Adipose tissue (tissue), 3 donors: ENCODE data around the gene RHOT2. TPM values are rescaled to one million over a fixed set of nuclear protein-coding genes. Genes with fewer than 3 reads are reported as not detected.
"Not testable (repeated sequence)": the region's sequence is repeated elsewhere in the genome, so short reads cannot be mapped to it uniquely, and the experiment has no call there.

ENCODE experiments used
- H3K27ac ChIP-seq: one replicate; pipeline ENCODE4 v1.5.1; 2013; ENCODE audit warnings: low read depth, low read length
- WGBS, 3 donors: extraction: QIAGEN DNeasy Blood & Tissue Kit; methylation state at CpG; one replicate each; pipeline ENCODE4 v1.1.7; 2013; 5-methylcytosine and 5-hydroxymethylcytosine counted together
- polyA plus RNA-seq, 3 donors: library from polyadenylated mRNA; stranded (reverse); fragments of 200-250 nt; gene quantifications; one replicate each; pipeline ENCODE4 v1.2.3, GENCODE V29; 2013
- donor health status: healthy with polysubstance abuse.
- donor health status: Bipolar disorder and iron deficiency.
- donor health status: healthy.

Gene RHOT2
- polyA plus RNA-seq, 3 donors: 67.7 to 107 (median 85.5) TPM

DNA sequence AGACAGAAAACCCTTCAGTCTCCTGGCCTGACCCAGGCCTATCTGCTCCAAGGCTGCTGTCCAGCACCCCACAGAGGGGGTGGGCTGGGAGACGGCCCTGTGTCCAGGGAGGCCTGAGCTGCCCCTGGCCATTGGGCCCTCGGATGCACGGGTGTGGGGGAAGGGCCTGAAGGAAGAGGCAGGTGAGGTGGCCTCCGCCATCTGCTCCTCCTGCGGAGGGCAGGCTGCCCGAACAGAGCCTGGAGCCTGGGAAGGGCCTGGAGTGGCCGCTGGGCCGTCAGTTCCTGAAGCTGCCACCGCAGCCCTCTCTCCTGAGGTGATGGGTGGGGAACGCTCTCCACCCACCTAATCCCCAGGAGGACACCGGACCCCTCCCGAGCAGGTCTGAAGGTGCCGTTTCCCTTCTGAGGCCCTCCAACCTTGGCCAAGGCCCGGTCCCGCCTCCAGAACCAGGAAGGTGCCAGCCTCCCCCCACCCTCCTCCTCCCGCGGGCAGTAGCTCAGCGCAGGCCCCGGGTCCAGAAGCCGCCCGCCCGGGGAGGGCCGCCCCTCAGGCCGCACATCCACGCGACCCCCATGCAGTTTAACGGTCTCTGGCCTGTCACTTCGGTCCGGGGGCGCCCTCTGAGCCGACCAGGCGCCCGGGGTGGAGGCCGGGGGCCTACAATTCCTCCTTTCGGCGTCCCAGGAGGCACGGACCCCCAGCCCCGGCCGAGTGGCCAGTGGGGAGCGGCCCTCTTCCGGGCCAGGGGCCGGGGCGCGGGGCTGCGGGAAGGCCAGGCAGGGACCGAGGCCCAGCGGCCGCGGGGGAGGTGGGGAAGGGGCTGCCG is 36.8 kb downstream of the RHOT2 start:
- no peak overlapping the region for H3K27ac ChIP-seq
- 11 to 16% (median 12%) methylated on average over 28 to 50 of the region's 50 CpGs for WGBS, 3 donors

- H3K27ac ChIP-seq: no peak within 1 kb of the TSS
- 1 to 4% (median 1%) methylated on average over 43 to 111 of the region's 115 CpGs for WGBS, 3 donors
Observed at GRCh38 chr16:705431-706188, 37.7 kb downstream of the RHOT2 start, which contains the start of gene FBXL16. FBXL16 (minus strand) TSS chr16:705801; CDS start chr16:697405, 8,396 bp downstream.

DNA sequence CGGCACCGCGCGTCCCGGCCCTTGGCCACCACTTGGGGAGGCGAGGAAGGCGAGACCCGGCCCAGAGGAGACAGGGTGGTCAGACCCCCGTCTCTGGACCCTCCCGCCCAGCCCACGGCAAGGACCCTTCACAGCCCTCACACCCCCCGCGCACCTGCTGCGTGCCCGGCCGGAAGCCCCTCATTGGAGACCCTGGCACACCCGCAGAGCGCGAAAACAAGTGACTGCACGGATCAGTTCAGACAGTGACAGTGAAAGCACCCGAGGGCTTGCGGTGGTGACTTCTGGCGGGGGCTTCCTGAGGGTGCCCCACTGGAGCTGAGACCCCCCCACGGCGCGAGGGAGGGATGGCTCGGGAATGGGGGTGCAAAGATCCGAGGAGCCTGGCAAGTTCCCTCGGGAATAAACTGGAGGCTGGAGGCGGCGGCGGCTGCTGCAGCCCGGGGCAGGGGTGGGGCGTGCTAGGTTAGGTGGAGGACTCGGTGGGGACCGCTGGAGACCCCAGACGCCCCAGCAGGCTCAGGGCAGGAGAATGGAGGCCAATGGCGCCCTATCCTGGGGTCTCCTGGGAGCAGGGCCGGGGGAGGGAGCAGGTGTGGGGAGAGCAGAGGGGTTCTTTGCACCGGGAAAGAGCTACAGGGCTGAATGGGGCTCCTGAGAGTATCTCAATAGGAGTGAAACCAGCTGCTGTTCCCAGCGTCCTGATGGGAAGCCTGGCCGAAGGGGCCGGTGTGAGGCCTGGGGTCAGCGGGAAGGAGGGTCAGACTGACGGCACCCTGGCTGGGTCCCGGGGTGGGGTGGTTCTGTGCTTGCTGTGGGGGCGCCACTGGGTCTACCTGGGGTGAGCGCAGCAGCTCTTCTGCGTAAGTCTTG is 38.5 kb downstream of the RHOT2 start:
- WGBS, 3 donors: 3 to 5% (median 4%) methylated on average over 39 to 49 of the region's 49 CpGs
- no peak overlapping the region for H3K27ac ChIP-seq

DNA sequence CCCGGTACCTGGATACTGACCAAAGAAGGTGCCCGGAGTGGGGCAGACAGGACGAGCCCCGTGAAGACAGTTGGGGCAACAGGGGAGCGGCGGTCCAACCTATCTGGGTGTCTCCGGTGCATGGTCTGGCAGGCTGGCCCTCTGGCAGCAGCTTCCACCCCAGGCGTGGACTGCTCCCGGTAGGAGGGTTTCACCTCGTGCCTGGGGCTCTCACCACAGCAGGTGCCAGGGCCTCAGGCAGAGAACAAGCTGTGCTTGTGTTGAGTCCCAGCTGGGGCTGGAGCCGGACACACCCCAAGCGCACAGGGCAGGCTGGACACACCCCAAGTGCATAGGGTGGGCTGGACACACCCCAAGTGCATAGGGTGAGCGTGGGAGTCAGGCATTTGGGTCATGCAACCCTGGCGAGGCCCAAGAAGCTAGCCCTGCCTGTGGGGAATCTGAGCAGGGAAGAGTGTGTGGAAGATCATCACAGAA is 39.2 kb downstream of the RHOT2 start:
- no peak overlapping the region for H3K27ac ChIP-seq
- WGBS, 3 donors: 30 to 40% (median 38%) methylated on average over 14 of the region's 14 CpGs

GRCh38 chr16:708019-708418 is 40.1 kb downstream of the RHOT2 start:
- 48 to 51% (median 48%) methylated on average over 3 of the region's 3 CpGs for WGBS, 3 donors

DNA sequence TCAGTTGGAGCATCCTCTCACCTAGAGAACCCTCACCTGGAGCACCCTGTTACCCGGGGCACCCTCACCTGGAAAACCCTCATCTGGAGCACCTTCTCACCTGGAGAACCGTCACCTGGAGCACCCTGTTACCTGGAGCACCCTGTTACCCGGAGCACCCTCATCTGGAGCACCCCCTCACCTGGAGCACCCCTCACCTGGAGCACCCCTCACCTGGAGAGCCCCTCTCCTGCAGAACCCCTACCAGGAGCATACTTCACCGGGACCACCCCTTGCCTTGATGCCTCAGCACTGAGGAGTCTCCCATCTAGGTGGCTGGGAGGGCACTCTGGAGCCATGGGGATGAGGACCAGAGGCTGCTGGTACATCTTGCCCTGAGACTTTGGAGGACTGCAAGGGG is 41.0 kb downstream of the RHOT2 start:
- 62 to 79% (median 69%) methylated on average over 4 of the region's 4 CpGs for WGBS, 3 donors
- H3K27ac ChIP-seq: no peak overlapping the region

More at GRCh38 chr16:708019-708418, 40.1 kb downstream of the RHOT2 start:
- H3K27ac ChIP-seq: no peak overlapping the region

DNA sequence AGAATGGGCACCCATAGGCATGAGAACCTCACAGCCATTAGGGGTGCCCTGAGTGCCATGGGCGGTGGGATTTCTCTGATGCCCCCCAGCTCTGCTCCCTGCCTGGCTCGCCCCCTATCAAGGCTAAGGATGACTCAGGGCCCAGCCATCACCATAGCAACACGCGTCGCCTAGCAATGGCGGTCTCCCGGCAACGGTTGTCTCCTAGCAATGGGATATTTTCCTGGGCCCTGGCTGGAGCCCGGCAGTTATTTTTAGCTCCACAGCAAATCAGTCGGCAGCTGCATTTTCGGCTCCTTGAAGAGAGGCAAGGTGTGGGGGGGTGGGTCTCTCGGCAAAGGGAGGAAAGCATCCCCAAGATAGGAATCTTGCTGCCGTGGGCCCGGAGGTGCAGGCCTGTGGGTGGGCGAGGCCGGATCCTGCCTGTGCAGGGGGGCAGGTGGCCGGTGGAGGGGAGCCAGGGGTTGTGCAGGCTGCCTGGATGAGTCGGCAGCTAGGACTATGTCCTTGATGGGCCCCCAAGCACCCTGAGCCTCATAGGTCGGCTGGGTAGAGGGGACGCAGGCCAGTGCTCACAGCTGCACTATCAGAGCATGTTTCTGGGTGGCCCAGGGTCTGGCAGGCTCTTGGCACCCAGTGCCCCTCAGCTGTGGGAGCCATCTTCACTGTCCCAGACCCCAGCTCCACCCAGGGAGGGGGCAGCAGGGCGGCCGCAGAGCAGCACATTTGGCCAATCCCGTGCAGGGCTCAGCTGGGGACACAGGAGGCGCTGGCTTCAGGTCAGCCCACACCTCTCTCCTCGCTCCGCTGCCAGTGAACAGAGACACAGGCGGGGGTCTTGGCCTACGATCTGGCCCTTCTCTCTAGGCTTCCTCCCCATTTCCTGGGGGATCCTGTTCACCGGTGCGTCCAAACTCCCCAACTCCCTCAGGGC is 41.9 kb downstream of the RHOT2 start:
- 25 to 28% (median 27%) methylated on average over 30 of the region's 30 CpGs for WGBS, 3 donors
- no peak overlapping the region for H3K27ac ChIP-seq

GRCh38 chr16:710500-711075 is 42.7 kb downstream of the RHOT2 start:
- H3K27ac ChIP-seq: no peak overlapping the region
- WGBS, 3 donors: 62 to 68% (median 67%) methylated on average over 21 of the region's 21 CpGs

DNA sequence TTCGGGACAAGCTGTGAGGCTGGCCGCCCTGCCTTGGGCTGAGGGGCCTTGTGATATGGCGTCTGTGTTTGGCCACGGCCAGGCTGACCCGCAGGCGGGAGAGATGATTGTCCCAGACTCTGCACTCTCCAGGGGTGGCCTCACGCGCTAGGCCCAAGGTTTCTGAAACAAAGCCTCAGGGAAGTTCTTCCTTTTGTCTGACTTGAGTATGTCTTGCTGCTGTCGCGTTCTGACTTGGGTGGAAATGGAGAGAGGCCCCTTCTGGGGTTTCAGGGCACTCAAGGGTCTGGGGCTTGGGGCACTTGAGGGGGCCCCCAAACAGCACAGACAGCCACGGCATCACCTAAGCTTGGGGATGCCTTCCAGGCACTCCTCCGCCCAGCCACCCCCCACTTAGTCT is 43.2 kb downstream of the RHOT2 start:
- 56 to 75% (median 74%) methylated on average over 12 of the region's 12 CpGs for WGBS, 3 donors
- H3K27ac ChIP-seq: no peak overlapping the region

DNA sequence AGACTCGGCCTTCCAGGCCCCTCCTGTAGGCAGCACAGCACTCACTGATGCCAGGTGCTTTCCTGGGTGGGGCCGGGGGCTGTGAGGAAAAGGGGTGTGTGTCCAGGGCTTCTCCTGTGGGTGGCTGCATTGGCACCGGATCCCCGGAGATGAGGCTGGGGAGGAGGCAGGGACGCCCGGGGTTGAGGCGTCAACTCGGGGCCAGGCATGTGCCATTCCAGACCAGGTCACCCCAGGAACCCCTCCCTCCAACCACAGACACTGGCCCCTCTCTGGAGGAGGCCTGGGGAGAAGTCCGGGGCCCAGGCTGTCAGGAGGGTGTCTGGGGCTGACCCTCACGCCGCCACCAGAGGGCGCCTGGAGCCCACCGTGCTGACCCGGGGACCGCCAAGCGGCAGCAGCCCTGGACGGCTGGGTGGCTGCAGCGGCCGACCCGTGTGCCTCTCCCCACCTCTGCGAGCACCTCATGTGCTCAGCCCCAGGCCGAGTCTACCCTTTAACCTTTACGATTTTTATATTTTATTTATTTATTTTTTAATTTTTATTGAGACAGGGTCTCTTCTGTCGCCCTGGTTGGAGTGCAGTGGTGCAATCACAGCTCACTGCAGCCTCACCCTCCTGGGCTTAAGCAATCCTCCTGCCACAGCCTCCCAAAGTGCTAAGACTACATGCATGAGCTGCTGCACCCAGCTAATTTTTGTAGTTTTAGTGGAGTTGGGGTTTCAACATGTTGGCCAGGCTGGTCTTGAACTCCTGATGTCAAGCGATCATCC is 43.8 kb downstream of the RHOT2 start:
- 9 to 11% (median 9%) methylated on average over 22 to 25 of the region's 25 CpGs for WGBS, 3 donors
- H3K27ac ChIP-seq: no peak overlapping the region

DNA sequence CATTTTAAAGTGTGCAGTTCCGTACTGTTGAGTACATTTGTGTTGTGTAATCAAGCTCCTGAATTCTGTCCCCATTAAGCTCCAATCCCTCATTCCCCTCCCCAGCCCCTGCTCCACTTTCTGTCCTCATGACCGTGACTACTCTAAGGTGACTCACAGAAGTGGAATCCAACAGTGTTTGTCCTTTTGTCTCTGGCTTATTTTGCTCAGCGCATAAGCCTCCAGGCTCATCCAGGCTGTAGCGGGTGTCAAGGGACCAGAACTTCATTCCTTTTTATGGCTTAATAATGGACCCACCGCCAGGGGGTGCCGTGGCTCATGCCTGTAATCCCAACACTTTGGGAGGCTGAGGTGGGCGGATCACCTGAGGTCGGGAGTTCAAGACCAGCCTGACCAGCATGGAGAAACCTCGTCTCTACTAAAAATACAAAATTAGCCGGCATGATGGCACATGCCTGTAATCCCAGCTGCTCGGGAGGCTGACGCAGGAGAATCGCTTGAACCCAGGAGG is 44.9 kb downstream of the RHOT2 start:
- H3K27ac ChIP-seq: not testable (repeated sequence)
- 50 to 56% (median 50%) methylated on average over 13 of the region's 13 CpGs for WGBS, 3 donors

DNA sequence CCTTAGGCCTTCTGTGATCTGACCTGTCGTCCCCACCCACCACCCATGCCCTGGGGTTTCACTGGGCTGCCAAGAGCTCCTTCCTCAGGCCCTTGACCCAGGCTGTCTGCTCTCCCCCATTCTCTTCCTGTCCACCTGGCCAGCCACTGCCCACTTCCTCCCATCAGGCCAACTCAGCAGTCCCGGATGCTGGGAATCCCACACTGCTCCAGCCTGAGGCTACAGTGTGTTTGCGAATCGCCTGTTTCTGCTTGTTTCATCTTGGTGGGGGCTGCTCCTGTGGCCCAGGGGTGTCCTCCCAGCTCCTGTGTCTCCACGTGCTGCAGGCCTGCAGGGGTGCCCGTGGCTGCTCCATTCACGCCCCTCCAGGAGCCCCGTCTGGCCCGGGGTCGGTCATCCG is 46.1 kb downstream of the RHOT2 start:
- H3K27ac ChIP-seq: no peak overlapping the region
- WGBS, 3 donors: 63 to 70% (median 63%) methylated on average over 11 of the region's 11 CpGs

DNA sequence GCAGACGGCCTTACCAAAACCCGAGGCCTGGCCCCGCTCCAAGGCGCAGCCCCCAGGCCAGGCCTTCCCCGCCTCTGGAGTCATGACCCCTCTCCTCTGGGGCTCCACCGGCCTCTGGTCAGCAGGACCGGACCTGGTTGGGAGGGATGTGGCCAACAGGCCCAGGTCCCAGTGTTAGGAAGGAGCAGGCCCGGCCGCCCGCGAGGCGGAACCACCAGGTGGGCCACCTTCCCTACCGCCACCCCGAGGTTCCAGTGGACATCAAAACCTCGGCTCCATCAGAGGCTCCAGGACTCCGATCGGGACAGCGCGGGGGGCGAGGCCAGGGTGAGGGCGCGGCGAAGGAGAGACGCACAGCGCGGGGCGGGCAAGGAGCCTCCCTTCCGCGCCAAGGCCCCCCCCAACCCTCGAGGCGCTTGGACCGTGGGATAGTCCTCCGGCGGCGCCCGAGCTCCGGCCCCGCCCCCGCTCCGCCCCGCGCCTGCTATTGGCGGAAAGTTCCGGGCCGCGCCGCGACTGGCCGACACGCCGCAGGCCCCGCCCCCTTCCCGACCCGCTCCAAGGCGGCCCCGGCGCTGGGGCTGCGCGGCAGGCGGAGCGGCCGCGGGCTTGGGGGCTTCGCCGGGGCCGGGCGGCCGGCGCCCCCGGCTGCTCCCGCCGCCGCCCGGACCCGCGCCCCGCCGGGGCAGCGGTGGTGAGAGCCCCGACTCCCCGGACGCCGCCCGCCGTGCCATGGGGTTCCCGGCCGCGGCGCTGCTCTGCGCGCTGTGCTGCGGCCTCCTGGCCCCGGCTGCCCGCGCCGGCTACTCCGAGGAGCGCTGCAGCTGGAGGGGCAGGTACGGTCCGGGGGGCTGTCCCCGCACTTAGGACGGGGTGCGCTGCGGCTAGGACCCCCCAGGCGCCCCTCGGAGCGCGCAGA is 46.9 kb downstream of the RHOT2 start, which contains the start of gene METRN:
Gene METRN, plus strand, starts transcription at position 561 of the 919 bp plus-strand sequence. Its CDS starts 172 bp downstream, at position 733.
- no peak within 1 kb of the TSS for H3K27ac ChIP-seq
- WGBS, 3 donors: 4 to 6% (median 4%) methylated on average over 74 to 108 of the region's 108 CpGs

GRCh38 chr16:715477-716199 is 47.7 kb downstream of the RHOT2 start:
- 1 to 3% (median 2%) methylated on average over 44 to 74 of the region's 74 CpGs for WGBS, 3 donors
- no peak overlapping the region for H3K27ac ChIP-seq

GRCh38 chr16:716200-716568 is 48.3 kb downstream of the RHOT2 start:
- WGBS, 3 donors: 16 to 34% (median 27%) methylated on average over 10 to 12 of the region's 12 CpGs
- H3K27ac ChIP-seq: no peak overlapping the region
